HG02973 (cell line): ENCODE measurements around the gene KCNK18.
"Not testable (repeated sequence)": the region's sequence is repeated elsewhere in the genome, so short reads cannot be mapped to it uniquely, and the experiment has no call there.

ENCODE experiments used
- ATAC-seq: cut with Tn5 transposase; IDR thresholded peaks from one replicate; pipeline ENCODE4 v1.9.1; 2021; ENCODE audit warnings: moderate library complexity; ENCODE audit not compliant: unreplicated experiment

Gene KCNK18

DNA sequence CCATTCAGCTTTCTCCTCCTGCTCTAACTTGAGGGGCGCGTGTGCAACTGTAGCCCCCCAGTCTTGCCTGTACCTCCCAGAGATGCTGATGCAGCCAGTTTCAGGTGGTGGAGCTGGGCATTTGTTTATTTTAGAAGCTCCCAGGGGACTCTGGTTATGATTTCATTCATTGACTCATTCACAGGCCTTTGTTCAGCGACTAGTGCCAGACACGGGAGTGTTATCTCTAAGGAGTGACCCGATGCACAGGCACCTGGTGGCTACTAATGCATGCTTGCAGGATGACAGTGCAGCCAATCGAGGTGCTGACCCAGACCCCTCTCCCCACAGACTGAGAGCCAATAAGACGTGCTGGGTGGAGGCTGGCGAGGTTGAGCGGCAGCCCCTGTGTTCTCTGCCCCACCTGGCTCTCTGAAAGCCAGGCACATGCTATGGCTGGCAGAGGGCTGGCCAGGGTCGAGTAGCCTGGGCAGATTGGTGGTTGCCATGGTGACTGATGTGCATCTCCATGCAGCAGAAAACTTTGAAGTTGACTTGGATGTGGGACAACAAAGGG, 23.9 kb downstream of the KCNK18 start:
- no peak for ATAC-seq

DNA sequence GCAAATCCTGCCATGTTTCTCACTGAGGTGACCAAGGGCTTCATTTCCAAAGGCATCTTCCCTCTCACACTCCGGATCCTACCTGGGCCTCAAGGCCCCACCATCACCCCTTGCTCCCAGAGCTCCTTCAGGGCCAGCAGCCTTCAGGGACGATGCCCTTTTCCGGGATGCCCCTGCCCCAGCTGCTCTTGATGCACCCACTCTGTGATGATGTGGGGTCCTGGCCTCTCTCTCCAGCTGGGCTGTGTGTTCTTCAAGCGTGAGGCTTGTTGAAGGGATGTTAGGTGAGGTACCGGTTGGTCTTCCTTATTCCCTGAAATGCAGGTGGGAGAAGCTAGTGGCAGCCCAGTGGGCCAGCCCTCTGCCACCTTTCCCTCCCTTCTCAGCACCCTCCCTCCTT, 25.3 kb downstream of the KCNK18 start:
- ATAC-seq: no peak

GRCh38 chr10:117222976-117223692, 25.8 kb downstream of the KCNK18 start:
- no peak for ATAC-seq

DNA sequence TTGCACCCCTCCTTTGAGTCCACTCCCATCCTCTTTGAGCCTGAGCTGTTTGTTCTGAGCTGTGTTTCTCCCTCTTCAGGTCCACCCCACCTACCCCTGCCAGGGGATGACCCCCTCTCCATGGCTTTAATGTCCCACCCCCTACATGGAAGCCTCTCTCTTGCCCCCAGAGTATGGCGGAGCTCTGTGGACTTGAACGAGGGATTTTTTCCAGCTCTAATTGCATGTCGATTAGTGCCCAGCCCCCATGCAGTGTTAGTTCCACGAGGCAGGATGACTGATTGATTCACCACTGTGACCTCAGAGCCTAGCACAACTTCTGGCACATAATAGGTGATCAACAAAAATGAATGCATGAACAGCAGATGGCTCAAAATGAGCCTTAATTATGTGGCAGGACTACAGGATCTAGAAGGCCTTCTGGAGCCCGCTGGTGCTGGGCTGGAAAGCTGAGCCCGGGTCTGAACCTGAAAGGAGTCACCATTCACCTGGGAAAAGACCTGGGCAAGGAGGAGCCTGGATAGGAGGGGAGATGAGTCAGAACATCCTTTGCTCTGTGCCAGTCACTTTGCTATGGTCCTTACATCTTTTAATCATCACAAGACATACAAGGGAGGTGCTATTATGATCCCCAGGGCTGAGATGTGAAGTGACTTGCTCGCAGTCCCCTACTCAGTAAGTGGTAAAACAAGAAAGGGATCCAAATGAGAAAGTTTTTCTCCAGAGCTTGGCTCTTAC, 26.6 kb downstream of the KCNK18 start:
- ATAC-seq: no peak

DNA sequence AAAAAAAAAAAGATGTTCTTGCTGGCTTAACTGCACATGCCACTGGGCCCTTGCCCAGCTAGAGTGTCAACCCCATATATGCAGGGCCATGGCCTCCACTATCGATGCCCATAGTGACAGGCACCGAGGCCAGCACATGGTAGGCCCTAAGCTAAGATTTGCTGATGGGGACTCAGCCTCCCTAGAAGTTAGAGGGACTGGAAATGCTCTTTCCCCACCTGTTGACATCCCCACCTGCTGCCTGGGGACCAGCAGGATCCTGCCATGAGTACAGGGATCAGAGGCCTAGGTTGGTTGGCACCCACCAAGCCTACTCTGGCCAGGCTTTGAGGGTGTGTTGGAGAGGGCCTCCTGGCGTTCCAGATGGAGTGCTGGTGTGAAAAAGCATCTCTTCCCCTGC, 27.6 kb downstream of the KCNK18 start:
- ATAC-seq: no peak

- no peak for ATAC-seq
These were observed 29.6 kb downstream of the KCNK18 start for GRCh38 chr10:117226813-117227451.

DNA sequence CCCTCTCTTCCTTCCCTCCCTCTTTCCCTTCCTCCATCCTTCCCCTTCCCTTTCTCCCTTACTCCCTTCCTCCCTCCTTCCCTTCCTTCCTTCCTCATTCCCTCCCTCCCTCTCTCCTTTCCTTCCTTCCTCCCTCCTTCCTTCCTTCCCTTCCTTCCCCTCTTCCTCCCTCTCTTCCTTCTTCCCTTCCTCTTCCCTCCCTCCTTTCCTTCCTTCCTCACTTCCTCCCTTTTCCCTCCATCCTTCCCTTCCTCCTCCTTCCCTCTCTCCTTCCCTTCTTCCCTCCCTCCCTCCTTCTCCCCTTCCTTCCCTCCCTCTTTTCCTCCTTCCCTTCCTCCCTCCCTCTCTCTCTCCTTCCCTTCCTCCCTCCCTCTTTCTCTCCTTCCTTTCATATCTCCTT, 30.9 kb downstream of the KCNK18 start:
- no peak for ATAC-seq

DNA sequence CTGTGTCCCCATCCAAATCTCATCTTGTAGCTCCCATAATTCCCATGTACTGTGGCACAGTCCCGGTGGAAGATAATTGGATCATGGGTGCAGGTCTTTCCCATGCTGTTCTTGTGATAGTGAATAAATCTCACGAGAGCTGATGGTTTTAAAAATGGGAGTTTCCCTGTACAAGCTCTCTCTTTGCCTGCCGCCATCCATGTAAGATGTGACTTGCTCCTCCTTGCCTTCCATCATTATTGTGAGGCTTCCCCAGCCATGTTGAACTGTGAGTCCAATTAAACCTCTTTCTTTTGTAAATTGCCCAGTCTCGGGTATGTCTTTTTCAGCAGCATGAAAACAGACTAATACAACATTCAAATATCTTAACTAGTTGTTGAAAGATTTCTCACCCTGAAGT, 32.8 kb downstream of the KCNK18 start:
- not testable (repeated sequence) for ATAC-seq

GRCh38 chr10:117237401-117237991, 40.2 kb downstream of the KCNK18 start:
- peak; percentile 75 for ATAC-seq

DNA sequence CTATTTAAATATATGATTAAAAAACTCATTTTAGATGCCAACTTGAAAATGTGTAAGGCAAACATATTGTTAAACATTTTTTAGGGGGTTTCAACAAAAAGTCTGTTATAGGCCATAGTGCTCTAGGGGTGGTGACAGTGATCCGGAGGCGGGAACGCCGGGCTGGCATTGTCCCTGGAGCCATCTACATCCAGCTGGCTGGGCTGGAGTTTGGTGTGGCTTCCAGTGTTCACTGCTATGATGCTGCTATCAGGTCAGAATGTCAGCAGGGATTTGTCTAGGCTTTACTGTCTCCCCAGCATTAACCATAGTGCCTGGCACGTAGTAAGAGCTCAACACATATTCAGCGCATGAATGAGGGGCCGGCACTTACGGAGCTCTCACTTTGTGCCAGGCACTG, 41.8 kb downstream of the KCNK18 start:
- ATAC-seq: no peak

DNA sequence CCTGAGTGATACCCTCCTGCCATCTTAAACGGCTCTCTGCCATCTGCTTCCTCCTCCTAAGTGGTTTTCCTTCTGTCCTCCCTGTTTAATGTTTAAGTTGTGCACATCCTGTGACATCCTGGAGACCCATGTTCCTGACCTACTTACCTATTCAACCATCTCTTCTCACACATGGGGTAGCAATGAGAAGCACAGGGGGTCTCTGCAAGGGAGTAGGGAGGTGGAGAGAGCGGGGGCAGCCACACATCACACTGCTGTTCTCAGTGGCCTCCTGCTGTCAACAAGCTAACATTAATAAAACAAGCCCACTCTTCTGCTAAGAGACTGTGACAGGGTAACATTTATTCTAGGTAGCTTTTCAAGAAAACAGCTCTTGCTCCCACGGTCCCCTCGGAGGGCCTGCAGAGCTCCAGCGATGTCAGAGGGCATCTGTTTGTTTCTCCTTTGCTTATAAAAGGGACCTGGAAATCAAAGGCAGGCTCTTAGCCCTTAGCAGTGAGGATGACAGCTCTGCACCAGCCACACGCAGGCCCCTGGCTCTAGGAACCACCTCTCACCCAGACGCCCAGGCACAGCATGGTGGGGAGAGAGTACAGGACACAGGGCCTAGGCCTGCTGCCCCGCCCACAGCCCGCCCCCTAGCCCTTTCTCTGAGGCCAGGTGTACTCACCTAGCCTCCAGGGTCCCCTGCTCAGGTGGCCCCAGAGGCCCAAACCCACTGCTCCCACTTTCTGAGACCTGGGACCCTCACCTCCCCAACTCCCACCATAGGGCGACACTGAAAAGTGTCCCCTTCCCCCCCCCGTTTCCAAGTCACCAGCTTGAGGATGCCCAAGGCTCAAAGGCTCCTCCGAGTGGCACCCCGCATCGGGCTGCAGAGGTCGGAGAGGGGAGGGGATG, 42.7 kb downstream of the KCNK18 start:
- ATAC-seq: no peak

DNA sequence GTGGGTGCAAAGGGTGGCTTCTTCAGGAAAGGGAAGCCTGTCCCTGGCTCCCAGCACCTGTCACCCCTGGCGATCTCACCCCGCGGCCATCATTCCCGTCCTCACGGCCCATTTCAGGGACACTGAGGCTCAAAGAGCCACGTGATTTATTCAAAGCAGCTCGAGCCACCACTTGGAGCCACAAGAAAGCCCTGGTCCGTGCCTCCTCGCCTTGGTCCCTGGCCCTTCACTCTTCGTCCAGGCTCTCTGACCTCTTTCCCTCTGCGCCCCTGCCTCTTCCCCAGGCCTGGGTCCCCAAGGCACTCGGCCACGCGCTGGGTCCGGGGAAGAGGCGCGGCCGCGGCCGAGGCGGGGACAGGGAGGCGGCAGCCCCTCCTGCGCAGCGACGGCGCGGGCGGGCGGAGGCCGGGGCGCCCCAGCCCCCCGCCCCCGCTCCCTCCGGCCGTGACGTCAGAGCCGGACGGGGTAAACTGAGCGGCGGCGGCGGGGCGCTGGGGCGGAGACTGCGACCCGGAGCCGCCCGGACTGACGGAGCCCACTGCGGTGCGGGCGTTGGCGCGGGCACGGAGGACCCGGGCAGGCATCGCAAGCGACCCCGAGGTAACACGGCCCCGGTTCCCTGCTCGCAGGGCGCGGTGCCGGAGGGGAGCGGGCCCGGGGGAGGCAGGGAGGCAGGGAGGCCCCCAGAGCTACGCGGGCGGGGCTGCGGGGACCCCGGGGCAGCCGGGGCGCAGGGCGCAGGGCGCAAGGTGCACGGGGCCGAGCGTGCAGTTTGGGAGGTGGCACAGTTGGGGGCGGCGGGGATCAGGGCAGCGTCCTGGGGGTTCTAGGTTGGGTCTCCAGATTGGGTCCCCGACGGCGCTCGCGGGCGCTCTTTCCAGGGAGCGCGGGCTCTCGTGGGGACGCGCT, 43.6 kb downstream of the KCNK18 start, which contains the start of gene SLC18A2:
SLC18A2 (plus strand) TSS at position 494 of the 909 bp plus-strand sequence. CDS start 580 bp downstream, outside the sequence.
- ATAC-seq: no peak

DNA sequence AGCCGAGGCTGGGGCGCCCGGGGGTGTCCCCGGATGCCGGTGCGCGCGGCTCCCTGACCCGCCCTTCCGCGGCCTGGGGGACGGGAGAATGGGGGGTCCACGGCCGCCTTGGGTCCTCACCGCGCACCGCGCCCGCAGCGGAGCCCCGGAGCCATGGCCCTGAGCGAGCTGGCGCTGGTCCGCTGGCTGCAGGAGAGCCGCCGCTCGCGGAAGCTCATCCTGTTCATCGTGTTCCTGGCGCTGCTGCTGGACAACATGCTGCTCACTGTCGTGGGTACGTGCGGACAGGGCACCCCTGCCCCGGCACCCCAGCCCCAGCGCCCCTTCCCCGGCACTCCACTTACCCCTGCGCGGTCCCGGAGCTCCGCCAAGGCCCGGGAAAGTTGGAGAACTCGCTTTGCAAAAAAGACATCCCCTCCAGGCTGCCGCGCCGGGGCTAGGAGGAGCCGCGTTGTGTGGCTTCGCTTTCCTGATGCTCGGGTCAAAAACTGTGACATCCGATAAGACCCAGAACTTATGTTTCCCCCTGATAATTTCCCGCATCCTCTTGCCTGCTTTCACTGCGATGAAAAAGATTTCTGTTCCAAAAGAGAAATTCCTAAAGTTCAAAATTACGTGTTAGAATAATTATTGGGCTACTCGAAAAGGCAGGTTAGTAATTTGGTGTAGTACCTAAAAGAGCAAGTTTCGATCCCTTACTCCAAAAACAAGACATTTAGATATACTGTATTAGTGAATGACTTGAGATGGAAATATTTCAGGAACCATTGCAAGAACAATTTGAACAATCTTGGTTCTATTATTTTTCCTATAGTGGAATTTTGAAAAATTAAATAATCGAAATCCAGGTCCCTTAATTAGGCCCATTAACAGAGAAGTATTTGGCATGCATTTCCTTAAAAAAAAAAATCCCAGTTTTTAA, 44.5 kb downstream of the KCNK18 start:
- ATAC-seq: no peak

DNA sequence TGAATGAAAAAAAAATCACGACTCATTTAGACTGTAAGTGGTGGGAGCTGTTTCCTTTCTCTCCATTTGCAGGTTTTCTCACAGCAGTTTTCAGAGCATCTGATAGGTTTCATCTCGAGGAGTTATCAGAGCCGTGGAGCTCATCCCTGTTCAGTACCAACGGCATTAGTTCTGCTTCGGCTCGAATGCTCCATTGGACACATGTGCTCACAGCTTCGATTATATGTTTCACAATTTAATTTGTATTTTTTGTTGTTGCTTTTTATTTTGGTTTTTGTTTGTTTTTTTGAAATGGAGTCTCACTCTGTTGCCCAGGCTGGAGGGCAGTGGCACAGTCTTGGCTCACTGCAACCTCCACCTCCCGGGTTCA, 45.2 kb downstream of the KCNK18 start:
- no peak for ATAC-seq

DNA sequence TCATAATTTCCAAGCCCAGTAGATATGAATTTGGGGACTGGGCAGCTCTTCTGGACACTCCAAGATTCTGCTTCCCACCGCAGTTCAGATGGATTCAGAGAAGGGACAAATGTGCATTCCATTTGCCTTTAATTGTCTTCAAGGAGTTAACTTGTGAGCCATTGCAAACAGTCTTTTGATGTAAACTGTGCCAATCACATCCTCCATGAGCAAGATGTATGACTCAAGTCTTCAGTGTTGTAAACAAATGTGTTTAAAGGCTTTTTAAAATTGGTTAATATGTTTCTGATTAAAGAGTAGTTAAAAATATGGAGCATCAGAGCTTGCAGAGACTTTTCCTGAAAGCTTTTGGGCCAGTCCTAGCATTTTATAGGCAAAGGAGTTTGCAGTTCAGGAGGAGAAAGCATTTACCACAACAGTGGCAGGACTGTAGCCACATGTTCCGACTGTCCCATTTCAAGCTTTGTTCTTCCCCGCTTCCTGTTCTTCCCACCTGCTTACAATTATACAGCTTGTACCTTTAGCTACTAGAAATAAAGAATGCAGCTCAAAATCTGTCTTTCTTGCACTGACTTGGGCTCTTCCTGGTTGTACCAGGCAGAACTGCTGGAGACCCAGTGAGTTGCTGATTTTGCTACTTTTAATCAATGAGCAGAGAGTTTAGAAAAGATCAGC, 49.8 kb downstream of the KCNK18 start:
- ATAC-seq: no peak

DNA sequence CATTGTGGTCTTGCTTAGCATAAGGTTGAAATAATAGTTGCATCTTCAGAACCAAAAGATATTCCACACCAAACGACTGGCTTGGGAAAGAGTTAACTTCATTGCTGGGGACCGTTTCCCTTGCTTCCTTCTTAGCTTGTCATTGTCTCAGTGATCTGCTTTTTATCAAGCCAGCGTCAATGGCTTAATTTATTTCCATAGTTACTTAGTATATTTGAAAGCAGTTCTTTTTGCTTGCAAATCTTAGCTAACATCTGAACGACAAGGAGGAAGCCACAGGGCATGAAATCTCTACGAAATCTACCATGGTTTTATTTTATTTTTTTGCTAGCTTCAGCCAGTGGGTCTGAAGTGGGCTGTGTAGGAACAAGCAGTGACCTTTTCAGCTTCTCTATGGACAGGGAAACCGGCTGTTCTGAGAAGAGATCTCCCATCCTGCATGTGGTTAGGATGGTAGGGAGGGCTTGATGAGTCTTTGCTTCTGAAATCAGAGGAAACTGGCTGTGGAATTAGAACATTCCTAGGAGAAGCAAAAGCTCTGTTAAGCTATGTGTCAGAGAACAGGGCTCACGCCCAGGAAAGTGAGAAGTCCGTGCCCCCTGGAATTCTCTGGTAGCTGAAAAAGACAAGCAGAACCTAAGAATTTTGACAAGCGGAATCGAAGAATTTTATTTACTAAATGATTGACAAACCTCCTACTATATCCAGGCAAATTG, 51.6 kb downstream of the KCNK18 start:
- no peak for ATAC-seq

DNA sequence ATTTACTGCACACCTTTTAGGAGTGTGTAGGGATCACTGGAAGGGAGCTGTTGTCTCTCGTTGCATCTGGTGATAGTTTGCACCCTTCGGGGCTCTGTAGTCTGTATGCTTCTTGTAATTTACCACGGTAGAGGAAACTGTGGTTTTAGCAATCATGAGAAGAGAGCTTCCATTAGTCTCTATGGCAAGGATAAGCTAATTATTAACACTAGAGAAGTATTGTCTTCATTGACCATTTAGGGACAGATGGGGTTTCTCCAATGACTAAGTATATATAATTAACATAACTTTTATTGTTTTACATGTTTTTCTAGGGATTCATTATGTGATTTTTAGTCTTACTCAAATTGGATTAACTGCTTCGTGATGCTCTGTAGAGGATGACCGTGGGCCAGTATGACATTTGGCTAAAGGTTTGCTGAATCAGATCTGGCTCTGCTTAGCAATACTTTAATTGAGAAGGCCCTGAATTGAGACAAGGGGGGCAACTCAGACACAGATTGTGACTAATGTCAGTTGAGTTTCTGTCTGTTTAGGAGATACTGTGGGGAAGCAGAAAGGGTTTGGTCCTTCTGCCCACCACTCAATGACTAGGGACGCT, 52.3 kb downstream of the KCNK18 start:
- ATAC-seq: no peak
